ENCODE results near the gene ATXN7L2. TPM values are rescaled to one million over a fixed set of nuclear protein-coding genes. Genes with fewer than 3 reads are reported as not detected.

Gene ATXN7L2
- total and polyA plus RNA-seq, 10 of the 15 experiments (the other 5 are each of a cell fraction or from before 2014, with no cell fraction given), result 0.27 to 7.4 (median 4.9) TPM

DNA sequence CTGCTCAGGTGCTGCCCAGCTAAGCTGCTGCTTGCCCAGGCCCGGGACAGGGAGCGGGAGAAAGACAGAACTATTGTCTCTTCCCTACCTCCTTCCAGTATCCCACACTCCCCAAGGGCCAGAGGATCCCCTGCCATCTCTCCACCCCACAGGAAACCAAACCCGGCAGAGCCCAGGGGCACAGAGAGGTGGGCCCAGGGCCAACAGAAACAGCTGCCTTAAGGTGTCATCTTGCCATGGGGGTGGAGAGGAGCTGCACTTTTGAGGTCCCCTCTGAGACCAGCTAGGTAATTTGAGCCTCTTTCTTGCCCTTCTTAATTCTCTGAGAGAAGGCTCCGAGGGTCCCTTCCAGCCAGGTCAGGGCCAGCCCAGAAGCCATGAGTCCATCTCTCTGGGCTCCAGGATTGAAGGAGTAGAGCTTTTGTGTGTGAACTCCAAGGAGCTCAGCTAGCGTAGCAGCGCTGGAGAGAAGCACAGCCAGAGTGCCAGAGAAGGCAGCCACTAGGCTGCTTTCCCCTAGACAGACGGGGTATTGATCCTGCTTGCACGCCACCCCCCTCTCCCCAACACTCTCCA is 46.3 kb downstream of the ATXN7L2 start (continued):
- TF ChIP-seq, protein P1, sequence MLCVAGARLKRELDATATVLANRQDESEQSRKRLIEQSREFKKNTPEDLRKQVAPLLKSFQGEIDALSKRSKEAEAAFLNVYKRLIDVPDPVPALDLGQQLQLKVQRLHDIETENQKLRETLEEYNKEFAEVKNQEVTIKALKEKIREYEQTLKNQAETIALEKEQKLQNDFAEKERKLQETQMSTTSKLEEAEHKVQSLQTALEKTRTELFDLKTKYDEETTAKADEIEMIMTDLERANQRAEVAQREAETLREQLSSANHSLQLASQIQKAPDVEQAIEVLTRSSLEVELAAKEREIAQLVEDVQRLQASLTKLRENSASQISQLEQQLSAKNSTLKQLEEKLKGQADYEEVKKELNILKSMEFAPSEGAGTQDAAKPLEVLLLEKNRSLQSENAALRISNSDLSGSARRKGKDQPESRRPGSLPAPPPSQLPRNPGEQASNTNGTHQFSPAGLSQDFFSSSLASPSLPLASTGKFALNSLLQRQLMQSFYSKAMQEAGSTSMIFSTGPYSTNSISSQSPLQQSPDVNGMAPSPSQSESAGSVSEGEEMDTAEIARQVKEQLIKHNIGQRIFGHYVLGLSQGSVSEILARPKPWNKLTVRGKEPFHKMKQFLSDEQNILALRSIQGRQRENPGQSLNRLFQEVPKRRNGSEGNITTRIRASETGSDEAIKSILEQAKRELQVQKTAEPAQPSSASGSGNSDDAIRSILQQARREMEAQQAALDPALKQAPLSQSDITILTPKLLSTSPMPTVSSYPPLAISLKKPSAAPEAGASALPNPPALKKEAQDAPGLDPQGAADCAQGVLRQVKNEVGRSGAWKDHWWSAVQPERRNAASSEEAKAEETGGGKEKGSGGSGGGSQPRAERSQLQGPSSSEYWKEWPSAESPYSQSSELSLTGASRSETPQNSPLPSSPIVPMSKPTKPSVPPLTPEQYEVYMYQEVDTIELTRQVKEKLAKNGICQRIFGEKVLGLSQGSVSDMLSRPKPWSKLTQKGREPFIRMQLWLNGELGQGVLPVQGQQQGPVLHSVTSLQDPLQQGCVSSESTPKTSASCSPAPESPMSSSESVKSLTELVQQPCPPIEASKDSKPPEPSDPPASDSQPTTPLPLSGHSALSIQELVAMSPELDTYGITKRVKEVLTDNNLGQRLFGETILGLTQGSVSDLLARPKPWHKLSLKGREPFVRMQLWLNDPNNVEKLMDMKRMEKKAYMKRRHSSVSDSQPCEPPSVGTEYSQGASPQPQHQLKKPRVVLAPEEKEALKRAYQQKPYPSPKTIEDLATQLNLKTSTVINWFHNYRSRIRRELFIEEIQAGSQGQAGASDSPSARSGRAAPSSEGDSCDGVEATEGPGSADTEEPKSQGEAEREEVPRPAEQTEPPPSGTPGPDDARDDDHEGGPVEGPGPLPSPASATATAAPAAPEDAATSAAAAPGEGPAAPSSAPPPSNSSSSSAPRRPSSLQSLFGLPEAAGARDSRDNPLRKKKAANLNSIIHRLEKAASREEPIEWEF (IDR thresholded peaks at IDR 0.05; ENCODE audit: insufficient replicate concordance, low read depth, low read length), result no peak
- no peak for TF ChIP-seq FOS (IDR thresholded peaks at IDR 0.05; ENCODE audit: borderline replicate concordance, extremely low read depth, insufficient read length)
- no peak for TF ChIP-seq ZSCAN29 (IDR thresholded peaks at IDR 0.05)
- no peak for TF ChIP-seq MTA3 (IDR thresholded peaks at IDR 0.05; ENCODE audit: borderline replicate concordance, low read length)
- no peak for TF ChIP-seq JUNB (IDR thresholded peaks at IDR 0.05)
- no peak for TF ChIP-seq PAX8 (IDR thresholded peaks at IDR 0.05)
- TF ChIP-seq NR2C1 (IDR thresholded peaks at IDR 0.05), result no peak
- TF ChIP-seq, protein P2, sequence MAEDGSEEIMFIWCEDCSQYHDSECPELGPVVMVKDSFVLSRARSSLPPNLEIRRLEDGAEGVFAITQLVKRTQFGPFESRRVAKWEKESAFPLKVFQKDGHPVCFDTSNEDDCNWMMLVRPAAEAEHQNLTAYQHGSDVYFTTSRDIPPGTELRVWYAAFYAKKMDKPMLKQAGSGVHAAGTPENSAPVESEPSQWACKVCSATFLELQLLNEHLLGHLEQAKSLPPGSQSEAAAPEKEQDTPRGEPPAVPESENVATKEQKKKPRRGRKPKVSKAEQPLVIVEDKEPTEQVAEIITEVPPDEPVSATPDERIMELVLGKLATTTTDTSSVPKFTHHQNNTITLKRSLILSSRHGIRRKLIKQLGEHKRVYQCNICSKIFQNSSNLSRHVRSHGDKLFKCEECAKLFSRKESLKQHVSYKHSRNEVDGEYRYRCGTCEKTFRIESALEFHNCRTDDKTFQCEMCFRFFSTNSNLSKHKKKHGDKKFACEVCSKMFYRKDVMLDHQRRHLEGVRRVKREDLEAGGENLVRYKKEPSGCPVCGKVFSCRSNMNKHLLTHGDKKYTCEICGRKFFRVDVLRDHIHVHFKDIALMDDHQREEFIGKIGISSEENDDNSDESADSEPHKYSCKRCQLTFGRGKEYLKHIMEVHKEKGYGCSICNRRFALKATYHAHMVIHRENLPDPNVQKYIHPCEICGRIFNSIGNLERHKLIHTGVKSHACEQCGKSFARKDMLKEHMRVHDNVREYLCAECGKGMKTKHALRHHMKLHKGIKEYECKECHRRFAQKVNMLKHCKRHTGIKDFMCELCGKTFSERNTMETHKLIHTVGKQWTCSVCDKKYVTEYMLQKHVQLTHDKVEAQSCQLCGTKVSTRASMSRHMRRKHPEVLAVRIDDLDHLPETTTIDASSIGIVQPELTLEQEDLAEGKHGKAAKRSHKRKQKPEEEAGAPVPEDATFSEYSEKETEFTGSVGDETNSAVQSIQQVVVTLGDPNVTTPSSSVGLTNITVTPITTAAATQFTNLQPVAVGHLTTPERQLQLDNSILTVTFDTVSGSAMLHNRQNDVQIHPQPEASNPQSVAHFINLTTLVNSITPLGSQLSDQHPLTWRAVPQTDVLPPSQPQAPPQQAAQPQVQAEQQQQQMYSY (CRISPR knock-in tag; IDR thresholded peaks at IDR 0.05), result no peak
- TF ChIP-seq CHD1 (IDR thresholded peaks at IDR 0.05; ENCODE audit: low read depth, low read length), result no peak
- no peak for TF ChIP-seq SMC3 (IDR thresholded peaks at IDR 0.05; ENCODE audit: borderline replicate concordance, low read length)
- TF ChIP-seq, protein P3, sequence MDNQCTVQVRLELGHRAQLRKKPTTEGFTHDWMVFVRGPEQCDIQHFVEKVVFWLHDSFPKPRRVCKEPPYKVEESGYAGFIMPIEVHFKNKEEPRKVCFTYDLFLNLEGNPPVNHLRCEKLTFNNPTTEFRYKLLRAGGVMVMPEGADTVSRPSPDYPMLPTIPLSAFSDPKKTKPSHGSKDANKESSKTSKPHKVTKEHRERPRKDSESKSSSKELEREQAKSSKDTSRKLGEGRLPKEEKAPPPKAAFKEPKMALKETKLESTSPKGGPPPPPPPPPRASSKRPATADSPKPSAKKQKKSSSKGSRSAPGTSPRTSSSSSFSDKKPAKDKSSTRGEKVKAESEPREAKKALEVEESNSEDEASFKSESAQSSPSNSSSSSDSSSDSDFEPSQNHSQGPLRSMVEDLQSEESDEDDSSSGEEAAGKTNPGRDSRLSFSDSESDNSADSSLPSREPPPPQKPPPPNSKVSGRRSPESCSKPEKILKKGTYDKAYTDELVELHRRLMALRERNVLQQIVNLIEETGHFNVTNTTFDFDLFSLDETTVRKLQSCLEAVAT (IDR thresholded peaks at IDR 0.05), result no peak
- TF ChIP-seq BMI1 (IDR thresholded peaks at IDR 0.05; ENCODE audit: borderline replicate concordance), result no peak
- TF ChIP-seq IKZF1 (conservative IDR thresholded peaks at IDR 0.05), result no peak
- no peak for TF ChIP-seq NFXL1 (IDR thresholded peaks at IDR 0.05; ENCODE audit: borderline replicate concordance)
- TF ChIP-seq CHD2 (IDR thresholded peaks at IDR 0.05; ENCODE audit: borderline replicate concordance, low read depth, low read length), result no peak
- TF ChIP-seq, protein P4, sequence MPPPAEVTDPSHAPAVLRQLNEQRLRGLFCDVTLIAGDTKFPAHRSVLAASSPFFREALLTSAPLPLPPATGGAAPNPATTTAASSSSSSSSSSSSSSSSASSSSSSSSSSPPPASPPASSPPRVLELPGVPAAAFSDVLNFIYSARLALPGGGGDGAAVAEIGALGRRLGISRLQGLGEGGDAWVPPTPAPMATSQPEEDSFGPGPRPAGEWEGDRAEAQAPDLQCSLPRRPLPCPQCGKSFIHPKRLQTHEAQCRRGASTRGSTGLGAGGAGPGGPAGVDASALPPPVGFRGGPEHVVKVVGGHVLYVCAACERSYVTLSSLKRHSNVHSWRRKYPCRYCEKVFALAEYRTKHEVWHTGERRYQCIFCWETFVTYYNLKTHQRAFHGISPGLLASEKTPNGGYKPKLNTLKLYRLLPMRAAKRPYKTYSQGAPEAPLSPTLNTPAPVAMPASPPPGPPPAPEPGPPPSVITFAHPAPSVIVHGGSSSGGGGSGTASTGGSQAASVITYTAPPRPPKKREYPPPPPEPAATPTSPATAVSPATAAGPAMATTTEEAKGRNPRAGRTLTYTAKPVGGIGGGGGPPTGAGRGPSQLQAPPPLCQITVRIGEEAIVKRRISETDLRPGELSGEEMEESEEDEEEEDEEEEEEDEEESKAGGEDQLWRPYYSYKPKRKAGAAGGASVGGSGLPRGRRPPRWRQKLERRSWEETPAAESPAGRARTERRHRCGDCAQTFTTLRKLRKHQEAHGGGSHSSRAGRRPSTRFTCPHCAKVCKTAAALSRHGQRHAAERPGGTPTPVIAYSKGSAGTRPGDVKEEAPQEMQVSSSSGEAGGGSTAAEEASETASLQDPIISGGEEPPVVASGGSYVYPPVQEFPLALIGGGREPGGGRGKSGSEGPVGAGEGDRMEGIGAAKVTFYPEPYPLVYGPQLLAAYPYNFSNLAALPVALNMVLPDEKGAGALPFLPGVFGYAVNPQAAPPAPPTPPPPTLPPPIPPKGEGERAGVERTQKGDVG (CRISPR knock-in tag; IDR thresholded peaks at IDR 0.05), result no peak

All from GM12878 (cell line).